Activated CD8-positive, alpha-beta memory T cell treated with anti-CD3 and anti-CD28 coated beads, Interleukin-2, amount 50 U/mL, for 24 hours (primary cell): ENCODE results near the gene FASTKD1.
"Not testable (repeated sequence)": the region's sequence is repeated elsewhere in the genome, so short reads cannot be mapped to it uniquely, and the experiment has no call there.

ENCODE experiments used
- DNase-seq: peaks from one replicate; pipeline ENCODE4 v3.0.0-alpha.2; 2020; ENCODE audit errors: extremely low read depth

FASTKD1 gene

GRCh38 chr2:169571571-169571970 is 2.1 kb downstream of the FASTKD1 start:
- DNase-seq: no peak

- not testable (repeated sequence) for DNase-seq
Observed at GRCh38 chr2:169570752-169571151, 2.9 kb downstream of the FASTKD1 start.

- no peak for DNase-seq
Observed at GRCh38 chr2:169569948-169570347, 3.7 kb downstream of the FASTKD1 start.

- no peak for DNase-seq
Observed at GRCh38 chr2:169565686-169566085, 8.0 kb downstream of the FASTKD1 start.

GRCh38 chr2:169562519-169562918 is 11.1 kb downstream of the FASTKD1 start:
- DNase-seq: no peak

GRCh38 chr2:169562084-169562483 is 11.6 kb downstream of the FASTKD1 start:
- DNase-seq: not testable (repeated sequence)

GRCh38 chr2:169561364-169561763 is 12.3 kb downstream of the FASTKD1 start:
- DNase-seq: no peak

- DNase-seq: no peak
Observed at GRCh38 chr2:169546756-169547155, 26.9 kb downstream of the FASTKD1 start.

GRCh38 chr2:169542433-169542832 is 31.2 kb downstream of the FASTKD1 start:
- DNase-seq: no peak

GRCh38 chr2:169540146-169540545 is 33.5 kb downstream of the FASTKD1 start:
- no peak for DNase-seq

- not testable (repeated sequence) for DNase-seq
Observed at GRCh38 chr2:169539460-169539859, 34.2 kb downstream of the FASTKD1 start.

GRCh38 chr2:169528271-169528701 is 45.4 kb downstream of the FASTKD1 start:
- DNase-seq: peak; percentile 44

- DNase-seq: no peak
Observed at GRCh38 chr2:169526451-169526850, 47.2 kb downstream of the FASTKD1 start.

GRCh38 chr2:169525434-169525833 is 48.2 kb downstream of the FASTKD1 start:
- no peak for DNase-seq

- no peak for DNase-seq
Observed at GRCh38 chr2:169523681-169524080, 50.0 kb downstream of the FASTKD1 start.

- DNase-seq: no peak
Observed at GRCh38 chr2:169520896-169521295, 52.8 kb downstream of the FASTKD1 start.

- not testable (repeated sequence) for DNase-seq
Observed at GRCh38 chr2:169516488-169516995, 57.1 kb downstream of the FASTKD1 start.

GRCh38 chr2:169514758-169515157 is 58.9 kb downstream of the FASTKD1 start:
- DNase-seq: not testable (repeated sequence)

- no peak for DNase-seq
Observed at GRCh38 chr2:169513926-169514325, 59.7 kb downstream of the FASTKD1 start.

- no peak for DNase-seq
Observed at GRCh38 chr2:169513094-169513493, 60.6 kb downstream of the FASTKD1 start.

- DNase-seq: no peak
Observed at GRCh38 chr2:169512525-169512924, 61.1 kb downstream of the FASTKD1 start.

- no peak for DNase-seq
Observed at GRCh38 chr2:169511818-169512217, 61.8 kb downstream of the FASTKD1 start.

- no peak for DNase-seq
Observed at GRCh38 chr2:169510496-169510895, 63.2 kb downstream of the FASTKD1 start.

- DNase-seq: no peak
Observed at GRCh38 chr2:169509955-169510354, 63.7 kb downstream of the FASTKD1 start.
